COLO668 (cell line): Measurements from ENCODE around the gene CAMK2B.
A peak's percentile ranks its signal among the peaks of the same experiment; 100 is the strongest.

Experiments
- DNase-seq: peaks from one replicate; lab custom pipeline; 2025; ENCODE audit not compliant: unreplicated experiment; lab: John Stamatoyannopoulos, UW

Gene CAMK2B

DNA sequence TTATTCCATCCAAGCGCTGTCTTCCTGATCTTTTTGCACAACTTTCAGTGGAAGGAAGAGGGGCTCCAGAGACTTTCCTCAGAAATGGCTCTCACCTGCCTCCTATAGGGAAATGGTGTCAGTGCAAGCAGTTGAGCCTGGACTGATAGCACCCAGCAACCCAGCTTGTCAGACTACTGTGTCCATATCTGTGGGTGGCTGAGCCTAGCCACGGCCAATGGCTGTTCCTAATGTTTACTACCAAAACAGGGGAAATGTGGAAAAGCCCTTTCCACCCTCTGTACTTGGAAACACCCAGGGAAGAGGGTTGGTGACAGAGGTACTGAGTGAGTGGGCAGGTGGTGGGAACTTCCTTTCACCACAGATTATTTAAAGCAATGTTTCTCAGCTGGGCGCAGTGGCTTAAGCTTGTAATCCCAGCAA lies 128.9 kb downstream of the CAMK2B start:
- DNase-seq: peak; percentile 43

GRCh38 chr7:44195889-44196288 lies 129.5 kb downstream of the CAMK2B start:
- DNase-seq: no peak

- no peak for DNase-seq
These were observed 130.7 kb downstream of the CAMK2B start for GRCh38 chr7:44194562-44195145.

GRCh38 chr7:44194069-44194468 lies 131.3 kb downstream of the CAMK2B start:
- no peak for DNase-seq

GRCh38 chr7:44193011-44193802 lies 132.2 kb downstream of the CAMK2B start:
- no peak for DNase-seq

GRCh38 chr7:44191171-44191570 lies 134.2 kb downstream of the CAMK2B start:
- DNase-seq: no peak

DNA sequence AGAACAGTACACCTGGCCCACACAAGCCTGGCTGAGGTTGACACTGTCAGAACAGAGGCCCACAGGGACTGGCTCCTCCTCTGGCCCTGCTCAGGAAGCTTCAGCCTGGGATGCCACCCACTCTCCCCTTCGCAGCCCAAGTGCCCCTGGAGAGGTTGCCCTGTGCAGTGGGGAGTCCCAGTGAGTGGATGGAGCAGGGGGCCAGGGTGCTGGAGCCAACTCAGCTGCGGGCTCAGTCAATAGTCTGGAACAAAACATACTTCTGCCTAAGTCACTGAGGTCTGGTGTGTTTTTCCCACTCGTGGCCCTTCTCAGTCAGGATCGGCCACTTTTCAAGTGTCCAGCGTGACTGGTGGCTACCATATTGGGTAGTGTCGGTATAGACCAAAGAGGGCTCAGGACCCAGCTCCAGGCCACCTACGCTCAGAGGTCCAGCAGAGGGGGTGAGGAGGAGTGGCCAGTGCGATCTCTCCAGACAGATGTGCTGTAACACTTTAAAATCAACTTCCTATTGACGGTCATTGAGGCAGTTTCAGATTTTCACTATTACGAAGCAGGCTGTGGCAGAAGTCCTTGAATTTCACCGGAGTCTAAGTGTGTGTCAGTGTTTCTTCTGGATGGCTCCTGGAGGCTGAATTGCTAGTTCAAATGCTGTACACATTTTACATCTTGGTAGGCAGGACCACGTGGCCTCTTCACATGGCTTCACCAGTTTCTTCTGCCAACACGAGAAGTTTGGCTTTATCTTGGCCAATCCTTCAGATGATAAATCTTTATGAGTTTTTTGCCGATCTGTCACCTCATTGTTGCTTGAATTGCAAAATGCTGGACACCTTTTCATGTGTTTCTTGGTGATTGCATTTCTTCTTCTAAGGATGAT lies 135.2 kb downstream of the CAMK2B start:
- no peak for DNase-seq

GRCh38 chr7:44189286-44189992 lies 136.0 kb downstream of the CAMK2B start, which contains the start of gene GCK:
GCK (minus strand) TSS chr7:44189439; CDS start chr7:44188953, 486 bp downstream.
- peak; percentile 88 for DNase-seq

- no peak for DNase-seq
These were observed 136.7 kb downstream of the CAMK2B start for GRCh38 chr7:44188480-44189225.

GRCh38 chr7:44187636-44188416 lies 137.6 kb downstream of the CAMK2B start:
- DNase-seq: no peak

DNA sequence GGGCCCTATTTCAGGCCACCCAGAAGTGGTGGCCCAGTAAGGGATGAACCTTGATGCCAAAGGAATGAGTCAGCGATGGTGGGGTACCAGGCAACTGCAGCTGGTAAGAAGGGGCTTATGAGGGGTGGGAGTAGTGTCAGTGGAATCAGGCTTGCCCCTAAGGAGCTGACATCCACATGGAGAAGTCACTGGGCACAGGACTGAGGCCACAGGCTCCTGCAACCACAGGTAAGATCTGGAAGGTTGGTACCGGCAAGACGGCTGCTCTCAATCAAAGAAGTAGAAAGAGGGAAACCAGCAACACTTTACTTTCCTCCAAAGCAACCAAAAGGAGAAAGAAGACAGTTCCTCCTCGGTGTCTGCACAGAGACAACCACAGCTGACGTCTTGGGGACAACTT lies 138.7 kb downstream of the CAMK2B start:
- DNase-seq: no peak

- DNase-seq: peak; percentile 56
These were observed 139.7 kb downstream of the CAMK2B start for GRCh38 chr7:44185729-44186128.

GRCh38 chr7:44184873-44185446 lies 140.4 kb downstream of the CAMK2B start:
- no peak for DNase-seq

DNA sequence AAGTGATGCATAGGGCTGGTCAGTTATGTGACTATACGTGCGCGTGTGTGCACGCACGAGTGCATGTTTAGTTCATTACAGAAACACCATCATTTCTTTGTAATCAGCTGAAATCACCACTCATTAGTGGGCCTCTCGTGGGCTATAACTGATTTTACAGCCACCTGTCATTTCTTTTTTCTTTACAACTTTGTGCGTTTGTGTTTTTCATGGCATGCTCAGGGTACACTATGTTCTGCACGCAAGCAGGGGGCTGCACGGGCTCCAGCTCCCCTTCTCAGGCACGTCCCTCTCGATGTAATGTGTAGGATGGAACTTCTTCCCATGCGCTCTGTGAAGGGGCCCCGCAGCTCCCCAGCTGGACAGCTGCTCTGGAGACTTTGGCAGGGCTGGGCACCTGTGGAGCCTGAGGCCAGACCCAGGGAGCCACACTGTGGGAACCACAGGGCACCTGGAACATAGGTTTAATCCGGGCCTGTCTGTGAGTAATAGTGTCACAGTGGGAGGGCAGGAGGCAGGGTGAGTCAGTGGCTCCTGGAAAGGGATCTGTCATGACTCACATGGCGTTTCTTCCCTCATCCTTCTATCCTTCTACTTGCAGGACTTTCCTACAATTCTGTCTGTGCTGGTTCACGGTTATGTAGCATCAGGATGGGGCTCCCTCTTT lies 141.1 kb downstream of the CAMK2B start:
- peak; percentile 49 for DNase-seq

DNA sequence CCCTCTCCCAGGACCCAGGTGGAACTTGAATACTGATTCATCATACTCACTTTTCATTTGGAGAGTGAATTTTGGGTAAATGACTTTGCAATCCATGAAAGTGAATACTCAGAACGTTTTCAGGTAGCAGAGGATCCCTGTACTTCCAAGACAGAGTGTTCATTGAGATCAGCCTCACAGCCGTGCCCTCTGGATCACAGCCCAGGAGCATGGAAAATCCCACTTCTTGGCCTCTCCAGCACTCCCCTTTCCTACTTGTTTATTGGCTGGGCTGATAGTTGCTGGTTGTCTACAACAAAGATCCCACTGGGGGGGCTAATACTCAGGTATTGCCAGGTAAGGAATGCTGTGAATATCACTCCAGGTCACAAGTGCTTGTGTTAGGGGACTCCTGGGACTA lies 142.0 kb downstream of the CAMK2B start:
- DNase-seq: no peak

- DNase-seq: no peak
These were observed 142.6 kb downstream of the CAMK2B start for GRCh38 chr7:44182827-44183226.

- DNase-seq: no peak
These were observed 144.8 kb downstream of the CAMK2B start for GRCh38 chr7:44180631-44181030.

- no peak for DNase-seq
These were observed 147.7 kb downstream of the CAMK2B start for GRCh38 chr7:44177570-44178131.
